IMR-90 (cell line): ENCODE data around the gene ROBO2. TPM values are rescaled to one million over a fixed set of nuclear protein-coding genes. Genes with fewer than 3 reads are reported as not detected.

Source experiments
- ATAC-seq: fragments of 200-7000 bp; cut with Tn5 transposase; 2 replicates; pipeline ENCODE4 v1.9.1; 2020; ENCODE audit warnings: low read depth, mild to moderate bottlenecking, moderate library complexity
- BruUV-seq: library from RNA; stranded (reverse); fragments of 400-500 nt; replicated peaks from 2 replicates; lab custom pipeline; 2021; lab: Mats Ljungman, UMichigan
- CTCF ChIA-PET: fragments of 300-600 bp; formaldehyde crosslinking; extraction: SDS; loops from one replicate; lab custom pipeline; 2021; ENCODE audit warnings: antibody characterized with exemption; lab: Yijun Ruan, JAX
- POLR2A ChIA-PET: fragments of 300-600 bp; sonication (Branson Sonifier 250); formaldehyde crosslinking; loops from one replicate; lab custom pipeline; 2022; ENCODE audit warnings: antibody characterized with exemption; ENCODE audit not compliant: unreplicated experiment; lab: Charles Lee
- DNase-seq: peaks from one replicate; pipeline ENCODE4 v3.0.0; 2013
- H2AFZ ChIP-seq: replicated peaks from 2 replicates; pipeline ENCODE3; 2013; ENCODE audit warnings: low read length, mild to moderate bottlenecking; ENCODE audit not compliant: poor library complexity
- H2AK5ac ChIP-seq: 2 replicates; pipeline ENCODE4 v1.6.1; 2013; ENCODE audit warnings: low read depth, low read length, inconsistent platforms
- H2AK9ac ChIP-seq: replicated peaks from 2 replicates; pipeline ENCODE3; 2013; ENCODE audit warnings: mild to moderate bottlenecking, low read depth, low read length, moderate library complexity; ENCODE audit not compliant: poor library complexity
- H2BK120ac ChIP-seq: 2 replicates; pipeline ENCODE4 v1.6.1; 2013; ENCODE audit warnings: low read depth, low read length, inconsistent platforms
- H2BK15ac ChIP-seq: 3 replicates; pipeline ENCODE4 v1.6.1; 2013; ENCODE audit warnings: low read depth, low read length, inconsistent platforms
- H2BK20ac ChIP-seq: 2 replicates; pipeline ENCODE4 v1.6.1; 2013; ENCODE audit warnings: low read depth, mild to moderate bottlenecking, inconsistent platforms, low read length, moderate library complexity
- H2BK5ac ChIP-seq: 2 replicates; pipeline ENCODE4 v1.6.1; 2013; ENCODE audit warnings: mild to moderate bottlenecking, low read depth, low read length, inconsistent platforms; ENCODE audit not compliant: poor library complexity, severe bottlenecking
- H3K14ac ChIP-seq: replicated peaks from 2 replicates; pipeline ENCODE4 v1.6.1; 2013; ENCODE audit warnings: low read depth, low read length, inconsistent platforms
- H3K18ac ChIP-seq: 2 replicates; pipeline ENCODE4 v1.6.1; 2013; ENCODE audit warnings: low read depth, low read length, control low read depth
- H3K23ac ChIP-seq: 2 replicates; pipeline ENCODE4 v1.6.1; 2013; ENCODE audit warnings: low read depth, low read length, inconsistent platforms
- H3K27ac ChIP-seq: 2 replicates; pipeline ENCODE4 v1.5.1; 2013; ENCODE audit warnings: mild to moderate bottlenecking, control low read depth, low read length; ENCODE audit not compliant: insufficient read depth
- H3K27me3 ChIP-seq: 2 replicates; pipeline ENCODE4 v1.6.1; 2013; ENCODE audit warnings: low read length; ENCODE audit not compliant: control insufficient read depth, insufficient read depth
- H3K36me3 ChIP-seq: 2 replicates; pipeline ENCODE4 v1.6.1; 2013; ENCODE audit warnings: low read length, mixed read lengths; ENCODE audit not compliant: control insufficient read depth, insufficient read depth
- H3K4ac ChIP-seq: 2 replicates; pipeline ENCODE4 v1.6.1; 2013; ENCODE audit warnings: low read depth, low read length, inconsistent platforms
- H3K4me1 ChIP-seq: 2 replicates; pipeline ENCODE4 v1.6.1; 2013; ENCODE audit warnings: low read length, mixed read lengths; ENCODE audit not compliant: control insufficient read depth, insufficient read depth
- H3K4me2 ChIP-seq: 2 replicates; pipeline ENCODE4 v1.6.1; 2013; ENCODE audit warnings: low read depth, mild to moderate bottlenecking, control low read depth, low read length, moderate library complexity
- H3K4me3 ChIP-seq: 2 replicates; pipeline ENCODE4 v1.5.1; 2013; ENCODE audit warnings: low read depth, mild to moderate bottlenecking, control low read depth, low read length, moderate library complexity; ENCODE audit not compliant: insufficient read depth
- H3K56ac ChIP-seq: 2 replicates; pipeline ENCODE4 v1.6.1; 2013; ENCODE audit warnings: low read length, inconsistent platforms; ENCODE audit not compliant: insufficient read depth; ENCODE audit errors: extremely low read depth
- H3K79me1 ChIP-seq, 2 experiments: 2 replicates each; pipeline ENCODE4 v1.6.1; 2013; ENCODE audit warnings: low read length in 2 of 2, inconsistent platforms in 1 of 2, low read depth in 1 of 2
- H3K9ac ChIP-seq: 2 replicates; pipeline ENCODE4 v1.6.1; 2013; ENCODE audit warnings: low read depth, low read length, control low read depth
- H3K9me1 ChIP-seq: 2 replicates; pipeline ENCODE4 v1.6.1; 2013; ENCODE audit warnings: low read length, inconsistent platforms; ENCODE audit not compliant: insufficient read depth
- H3K9me3 ChIP-seq: 2 replicates; pipeline ENCODE4 v1.6.1; 2013; ENCODE audit warnings: low read length; ENCODE audit not compliant: control insufficient read depth, insufficient read depth
- H4K20me1 ChIP-seq: 2 replicates; pipeline ENCODE4 v1.6.1; 2013; ENCODE audit warnings: low read length, inconsistent platforms; ENCODE audit not compliant: insufficient read depth
- H4K5ac ChIP-seq: 2 replicates; pipeline ENCODE4 v1.6.1; 2013; ENCODE audit warnings: mild to moderate bottlenecking, low read depth, low read length, control low read depth
- H4K8ac ChIP-seq, 2 experiments: 2 replicates each; pipeline ENCODE4 v1.6.1; 2013; ENCODE audit warnings: low read depth in 2 of 2, low read length in 2 of 2, control low read depth in 1 of 2, inconsistent platforms in 1 of 2
- H4K91ac ChIP-seq: 2 replicates; pipeline ENCODE4 v1.6.1; 2013; ENCODE audit warnings: low read depth, low read length, inconsistent platforms; ENCODE audit not compliant: insufficient read depth
- BHLHE40 ChIP-seq: fragments of 150-350 bp; IDR thresholded peaks from 2 replicates; pipeline ENCODE4 v1.6.1; 2016; ENCODE audit warnings: mild to moderate bottlenecking, low read depth, low read length
- MAZ ChIP-seq: IDR thresholded peaks from 2 replicates; pipeline ENCODE4 v1.6.1; 2012; ENCODE audit warnings: low read depth, mild to moderate bottlenecking, low read length, improper control_type of control experiment, moderate library complexity, borderline replicate concordance
- NFE2L2 ChIP-seq: fragments of 150-350 bp; IDR thresholded peaks from 2 replicates; pipeline ENCODE4 v1.6.1; 2016; ENCODE audit warnings: low read depth, mild to moderate bottlenecking, low read length
- RCOR1 ChIP-seq: IDR thresholded peaks from 2 replicates; pipeline ENCODE4 v1.6.1; 2012; ENCODE audit warnings: mild to moderate bottlenecking, low read length, improper control_type of control experiment; ENCODE audit not compliant: insufficient replicate concordance
- WGBS, 2 experiments: methylation state at CpG; one replicate each; pipeline versions ENCODE4 v1.1.5 to v1.1.7; 2013; ENCODE audit warnings: missing lambda C conversion rate in 2 of 2; ENCODE audit not compliant: insufficient read length in 1 of 2; ENCODE audit errors: extremely low coverage in 2 of 2; 5-methylcytosine and 5-hydroxymethylcytosine counted together
- dilution Hi-C: fragments of 300-500 bp; cut with HindIII; formaldehyde crosslinking; loops from one replicate; pipeline ENCODE4 v1.14.3; 2018; ENCODE audit warnings: low sequenced_read_pairs; ENCODE audit not compliant: unreplicated experiment
- in situ Hi-C: fragments of 300-500 bp; cut with MboI; formaldehyde crosslinking; loops from 3 replicates; pipeline ENCODE4 v1.14.3; 2019; ENCODE audit warnings: low sequenced_read_pairs, inconsistent platforms, mixed read lengths
- intact Hi-C: fragments of 100-400 bp; cut with micrococcal nuclease; formaldehyde crosslinking; loops from 2 replicates; pipeline ENCODE4 v1.10.0; 2022
- polyA plus RNA-seq, 3 experiments: library from polyadenylated mRNA; depleted of rRNA; stranded (reverse); fragments of >200 nt; gene quantifications; 2 replicates each; pipeline ENCODE4 v1.2.3, GENCODE V29; 2012; ENCODE audit warnings: low replicate concordance in 1 of 3
- total RNA-seq: library from RNA; depleted of rRNA; stranded (reverse); fragments of >200 nt; gene quantifications from 2 replicates; pipeline ENCODE4 v1.2.3, GENCODE V29; 2012
- TF ChIP-seq, protein P1 (sequence below): fragments of 150-350 bp; IDR thresholded peaks from 2 replicates; pipeline ENCODE4 v1.6.1; 2017; ENCODE audit warnings: mild to moderate bottlenecking, antibody characterized with exemption, low read length, low read depth

The ROBO2 gene
- total and polyA plus RNA-seq, 2 of the 4 experiments (the other 2 are of a cell fraction): 9.3 to 14.5 TPM

DNA sequence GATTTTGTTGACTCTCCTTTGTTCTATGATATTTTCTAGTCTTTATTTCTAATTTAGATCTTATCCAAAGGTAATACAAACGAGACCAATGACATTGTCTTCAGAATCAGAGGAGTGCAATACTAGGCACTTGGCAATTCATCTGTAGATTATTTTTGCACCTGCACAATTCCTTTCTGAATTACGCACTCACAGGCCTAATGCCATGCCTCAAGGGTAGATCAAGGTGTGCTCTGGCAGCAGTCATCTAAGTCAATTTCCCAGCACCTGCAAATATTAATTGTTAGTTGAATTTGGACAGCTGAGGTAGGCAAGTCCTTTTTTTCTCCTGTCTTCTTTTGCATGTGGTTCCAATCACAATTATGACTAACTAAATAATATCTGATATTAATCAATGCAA is 653.2 kb downstream of the ROBO2 start:
- H3K4me2 ChIP-seq: no peak overlapping the region
- ChIA-PET POLR2A (no interaction called here), CTCF (no interaction called here)
- no peak overlapping the region for H2BK120ac ChIP-seq
- no peak overlapping the region for H4K5ac ChIP-seq
- no peak overlapping the region for H4K8ac ChIP-seq
- ATAC-seq (no peak), DNase-seq (no peak)
- H3K27me3 ChIP-seq: no peaks in the 10 kb centered on the region
- no peaks in the 10 kb centered on the region for H4K20me1 ChIP-seq
- in situ Hi-C loops: no loop called here
- dilution Hi-C loops: no loop called here
- H3K56ac ChIP-seq: no peak overlapping the region
- H2BK5ac ChIP-seq: no peak overlapping the region
- no peaks in the 10 kb centered on the region for H3K4me1 ChIP-seq
- H3K18ac ChIP-seq: no peak overlapping the region
- H3K9me3 ChIP-seq: peaks cover 2% of the 10 kb centered on the region; the same call in 1 of the 2 replicates
- H3K27ac ChIP-seq: no peak overlapping the region
- no peaks in the 10 kb centered on the region for H3K36me3 ChIP-seq
- H2BK15ac ChIP-seq: no peak overlapping the region
- H3K14ac ChIP-seq: no peak overlapping the region
- intact Hi-C loops: no loop called here
- no TSS peak for BruUV-seq
- no peak overlapping the region for H4K91ac ChIP-seq
- H2BK20ac ChIP-seq: no peak overlapping the region
- TF ChIP-seq RCOR1 (no peak), BHLHE40 (no peak), MAZ (no peak), NFE2L2 (no peak)
- TF ChIP-seq, protein P1, sequence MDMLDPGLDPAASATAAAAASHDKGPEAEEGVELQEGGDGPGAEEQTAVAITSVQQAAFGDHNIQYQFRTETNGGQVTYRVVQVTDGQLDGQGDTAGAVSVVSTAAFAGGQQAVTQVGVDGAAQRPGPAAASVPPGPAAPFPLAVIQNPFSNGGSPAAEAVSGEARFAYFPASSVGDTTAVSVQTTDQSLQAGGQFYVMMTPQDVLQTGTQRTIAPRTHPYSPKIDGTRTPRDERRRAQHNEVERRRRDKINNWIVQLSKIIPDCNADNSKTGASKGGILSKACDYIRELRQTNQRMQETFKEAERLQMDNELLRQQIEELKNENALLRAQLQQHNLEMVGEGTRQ: no peak
- H3K79me1 ChIP-seq: no peaks in the 10 kb centered on the region
- H3K4me3 ChIP-seq: no peak overlapping the region
- no peak overlapping the region for H2AFZ ChIP-seq
- no peaks in the 10 kb centered on the region for H3K9me1 ChIP-seq
- no peak overlapping the region for H2AK5ac ChIP-seq
- H3K23ac ChIP-seq: no peak overlapping the region
- no CpG with 5 or more reads among the region's 2 CpGs for WGBS, 2 experiments
- H3K9ac ChIP-seq: no peak overlapping the region
- no peak overlapping the region for H3K4ac ChIP-seq
- H2AK9ac ChIP-seq: no peak overlapping the region
